Breast epithelium (tissue), 3 donors: ENCODE data around the gene VIPR1.

ENCODE experiments used
- CTCF ChIP-seq, 3 donors: fragments of 450-650 bp; IDR thresholded peaks; one replicate each; pipeline ENCODE4 v1.5.1; 2016 to 2017; ENCODE audit warnings: antibody characterized with exemption in 3 of 3, mild to moderate bottlenecking in 3 of 3, moderate library complexity in 3 of 3
- POLR2A ChIP-seq: fragments of 450-650 bp; IDR thresholded peaks from one replicate; pipeline ENCODE4 v1.6.1; 2016; ENCODE audit warnings: antibody characterized with exemption, mild to moderate bottlenecking, moderate library complexity
- POLR2AphosphoS5 ChIP-seq, 3 donors: sonication (generic); formaldehyde crosslinking; IDR thresholded peaks; one replicate each; pipeline ENCODE4 v1.6.1; 2017; ENCODE audit warnings: antibody characterized with exemption in 3 of 3

GRCh38 chr3:42545284-42545900 is 42.9 kb downstream of the VIPR1 start:
- TF ChIP-seq CTCF (IDR thresholded peaks at IDR 0.05) (no peak), POLR2A (no peak), POLR2AphosphoS5 (IDR thresholded peaks at IDR 0.05) (no peak)
